HUDEP-2 (cell line): ENCODE measurements around the gene UGT1A5.

ENCODE experiments used
- DNase-seq, 76 experiments: peaks; one replicate each; lab custom pipeline; 2025; ENCODE audit not compliant: unreplicated experiment in 76 of 76; lab: John Stamatoyannopoulos, UW

Gene UGT1A5

GRCh38 chr2:233822101-233822771 is 109.5 kb downstream of the UGT1A5 start:
- no peak for DNase-seq
